Stimulated activated CD4-positive, alpha-beta T cell treated with anti-CD3 and anti-CD28 coated beads, TNF-alpha, amount 100 ng/mL, for 24 hours (primary cell): Measurements from ENCODE around the gene RPTOR.
"Not testable (repeated sequence)": the region's sequence is repeated elsewhere in the genome, so short reads cannot be mapped to it uniquely, and the experiment has no call there.

ENCODE experiments used
- DNase-seq, 3 experiments: peaks; one replicate each; pipeline ENCODE4 v3.0.0-alpha.2; 2020; ENCODE audit warnings: low read depth in 3 of 3

The RPTOR gene

GRCh38 chr17:80814491-80814890 lies 269.9 kb downstream of the RPTOR start:
- no peak for DNase-seq

GRCh38 chr17:80815151-80815681 lies 270.6 kb downstream of the RPTOR start:
- no peak for DNase-seq

GRCh38 chr17:80815718-80816117 lies 271.1 kb downstream of the RPTOR start:
- not testable (repeated sequence) for DNase-seq

- no peak for DNase-seq
Observed at GRCh38 chr17:80816241-80817103, 271.8 kb downstream of the RPTOR start.

- no peak for DNase-seq
Observed at GRCh38 chr17:80817321-80817845, 272.7 kb downstream of the RPTOR start.

- DNase-seq: no peak
Observed at GRCh38 chr17:80817861-80818260, 273.2 kb downstream of the RPTOR start.

GRCh38 chr17:80818871-80819270 lies 274.2 kb downstream of the RPTOR start:
- DNase-seq: no peak

- DNase-seq: no peak
Observed at GRCh38 chr17:80819422-80820164, 275.0 kb downstream of the RPTOR start.

- DNase-seq: no peak
Observed at GRCh38 chr17:80820331-80820730, 275.7 kb downstream of the RPTOR start.

- DNase-seq: no peak
Observed at GRCh38 chr17:80821546-80821945, 276.9 kb downstream of the RPTOR start.

GRCh38 chr17:80822021-80822699 lies 277.5 kb downstream of the RPTOR start:
- no peak for DNase-seq

GRCh38 chr17:80822700-80823410 lies 278.2 kb downstream of the RPTOR start:
- no peak for DNase-seq

GRCh38 chr17:80824549-80825470 lies 280.2 kb downstream of the RPTOR start:
- no peak for DNase-seq

GRCh38 chr17:80825471-80826345 lies 281.1 kb downstream of the RPTOR start:
- no peak for DNase-seq

- no peak for DNase-seq
Observed at GRCh38 chr17:80826346-80826954, 281.8 kb downstream of the RPTOR start.

GRCh38 chr17:80826955-80827645 lies 282.5 kb downstream of the RPTOR start:
- peak in 1 of 3 experiments; percentile 35 for DNase-seq

- DNase-seq: no peak
Observed at GRCh38 chr17:80827646-80828643, 283.3 kb downstream of the RPTOR start.
